Colonic mucosa (tissue), 4 donors: ENCODE results near the gene TEDC1. TPM values are rescaled to one million over a fixed set of nuclear protein-coding genes. Genes with fewer than 3 reads are reported as not detected.
A peak's percentile ranks its signal among the peaks of the same experiment; 100 is the strongest.

Experiments used
- DNase-seq: peaks from one replicate; pipeline ENCODE4 v3.0.0-alpha.2; 2020
- H3K27ac ChIP-seq: fragments of 200-600 bp; one replicate; pipeline ENCODE4 v1.8.0; 2021
- H3K27me3 ChIP-seq: fragments of 200-600 bp; one replicate; pipeline ENCODE4 v1.8.0; 2021
- H3K36me3 ChIP-seq: fragments of 200-600 bp; one replicate; pipeline ENCODE4 v1.8.0; 2021
- H3K4me1 ChIP-seq: fragments of 200-600 bp; one replicate; pipeline ENCODE4 v1.8.0; 2021; ENCODE audit warnings: mild to moderate bottlenecking
- H3K4me3 ChIP-seq: fragments of 200-600 bp; one replicate; pipeline ENCODE4 v1.8.0; 2021
- H3K9ac ChIP-seq, 2 donors: one replicate each; pipeline ENCODE4 v1.7.0; 2013; ENCODE audit warnings: control low read depth in 2 of 2, low read depth in 2 of 2, low read length in 2 of 2
- H3K9me3 ChIP-seq: fragments of 200-600 bp; one replicate; pipeline ENCODE4 v1.8.0; 2021
- CTCF ChIP-seq: fragments of 200-600 bp; IDR thresholded peaks from one replicate; pipeline ENCODE4 v1.8.0; 2022; ENCODE audit warnings: antibody characterized with exemption, mild to moderate bottlenecking
- intact Hi-C: fragments of 100-400 bp; cut with DNase I; formaldehyde crosslinking; loops from one replicate; pipeline ENCODE4 v1.14.1; 2022
- total RNA-seq, 2 donors: library from RNA; stranded (reverse); fragmentation: NEBNext Ultra II Directional in 1 of 2; extraction: Animal tissue kit (Norgen Biotek cat#: 25700) in 1 of 2; gene quantifications; one replicate each; pipeline ENCODE4 v1.2.1, GENCODE V29; 2021
- donor health status: healthy.
- donor health status: DM: no; HTN: no; CAD: no.
- donor health status: DM: no; HTN: no; CAD: no.

TEDC1 gene
- total RNA-seq, 2 donors from 2014 or later, result 15.0 to 55.7 TPM

DNA sequence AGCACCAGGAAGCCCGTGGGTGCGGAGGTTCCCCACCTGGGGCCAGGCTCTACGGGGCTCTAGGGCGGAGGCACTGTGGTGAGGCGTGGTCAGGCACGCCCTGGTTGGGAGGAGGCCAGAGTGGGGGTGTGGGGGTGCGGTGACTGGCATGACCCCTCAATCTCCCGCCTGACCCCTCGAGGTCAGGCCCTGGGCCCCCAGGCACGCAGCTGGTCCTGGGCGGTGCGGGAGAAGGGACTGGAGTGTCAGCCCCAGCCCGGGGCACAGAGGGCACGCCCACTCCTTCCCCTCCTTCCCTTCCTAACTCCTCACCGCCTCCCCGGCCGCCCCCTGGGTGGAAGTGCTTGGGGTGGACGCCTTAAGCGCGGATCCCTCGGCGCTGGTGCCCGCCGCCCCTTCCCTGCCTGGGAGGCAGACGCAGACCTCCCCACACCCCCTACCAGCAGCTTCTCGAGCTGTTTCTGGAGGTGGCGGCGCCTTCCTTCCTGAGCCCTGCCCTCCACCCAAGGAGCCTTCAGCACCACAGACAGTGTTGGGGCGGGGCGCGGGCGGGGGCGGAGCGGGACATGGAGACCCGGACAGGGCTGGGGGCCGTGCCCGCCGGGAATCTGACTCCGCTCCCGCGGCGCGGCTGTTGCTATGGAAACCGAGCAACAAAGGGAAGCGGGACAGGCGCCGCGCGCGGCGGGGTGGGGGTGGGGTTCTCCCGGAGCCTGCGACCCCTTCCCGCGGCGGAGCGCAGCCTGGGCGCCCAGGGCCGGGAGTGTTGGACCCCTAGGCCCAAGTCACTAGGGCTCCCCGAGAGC lies 17.2 kb upstream of the TEDC1 start:
- H3K9ac ChIP-seq, result peak overlapping the region in 1 of 2 donors; percentile 63
- peaks cover 7% of the 10 kb centered on the region for H3K4me1 ChIP-seq
- intact Hi-C loops, result no loop called here
- peak overlapping the region; percentile 46 for H3K4me3 ChIP-seq
- no peak for TF ChIP-seq CTCF
- DNase-seq, result peak; percentile 81
- no peak overlapping the region for H3K27ac ChIP-seq
- H3K9me3 ChIP-seq, result no peaks in the 10 kb centered on the region
- peaks cover 44% of the 10 kb centered on the region for H3K27me3 ChIP-seq
- no peaks in the 10 kb centered on the region for H3K36me3 ChIP-seq

DNA sequence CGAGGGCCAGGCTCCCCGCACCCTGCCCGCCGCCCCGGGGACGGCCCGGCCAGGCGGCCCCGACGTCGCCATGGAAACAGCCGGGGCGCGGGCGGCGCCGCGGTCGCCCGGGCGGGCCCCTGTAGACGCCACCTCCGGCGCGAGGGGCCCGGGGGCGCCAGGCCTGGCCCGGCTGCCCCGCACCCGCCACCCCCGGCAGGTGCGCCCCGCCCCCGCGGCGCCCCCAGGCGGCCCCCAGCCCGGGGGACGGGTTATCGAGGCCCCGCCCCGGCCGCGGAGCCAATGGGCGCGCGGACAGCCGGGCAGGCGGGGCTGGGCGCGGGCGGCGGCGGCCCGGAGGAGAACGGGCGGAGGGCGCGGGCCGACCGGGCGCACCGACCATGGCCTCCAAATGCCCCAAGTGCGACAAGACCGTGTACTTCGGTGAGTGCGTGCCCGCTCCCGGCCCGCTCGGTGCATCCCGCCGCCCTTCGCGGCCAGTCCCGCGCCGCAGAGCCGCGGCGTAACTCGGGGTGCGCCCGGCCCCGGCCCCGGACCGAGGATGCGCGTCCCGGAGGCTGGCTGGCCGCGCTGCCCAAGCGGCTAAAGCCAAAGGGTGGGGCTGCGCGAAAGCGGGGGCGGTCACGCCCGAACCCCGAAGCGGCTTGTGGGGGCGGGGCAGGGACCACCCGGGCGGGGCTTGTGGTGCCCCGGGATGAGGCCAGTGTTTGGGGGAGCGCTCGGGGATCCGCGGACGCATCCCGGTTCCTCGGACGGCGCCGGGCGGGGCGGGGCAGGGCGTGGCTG lies 16.4 kb upstream of the TEDC1 start, which contains the start of gene CRIP2:
CRIP2 (plus strand) TSS at position 339 of the 786 bp plus-strand sequence; CDS start at position 381, 42 bp downstream.
- no peak for TF ChIP-seq CTCF
- peak within 1 kb of the TSS; percentile 57 to 86 for H3K9ac ChIP-seq
- peaks cover 7% of the 10 kb centered on the region for H3K4me1 ChIP-seq
- H3K27me3 ChIP-seq, result peaks cover 52% of the 10 kb centered on the region
- H3K27ac ChIP-seq, result peak within 1 kb of the TSS; percentile 69
- intact Hi-C loops, result no loop called here
- no peak for DNase-seq
- H3K4me3 ChIP-seq, result peak within 1 kb of the TSS; percentile 60
- no peaks in the 10 kb centered on the region for H3K9me3 ChIP-seq
- no peaks in the 10 kb centered on the region for H3K36me3 ChIP-seq

DNA sequence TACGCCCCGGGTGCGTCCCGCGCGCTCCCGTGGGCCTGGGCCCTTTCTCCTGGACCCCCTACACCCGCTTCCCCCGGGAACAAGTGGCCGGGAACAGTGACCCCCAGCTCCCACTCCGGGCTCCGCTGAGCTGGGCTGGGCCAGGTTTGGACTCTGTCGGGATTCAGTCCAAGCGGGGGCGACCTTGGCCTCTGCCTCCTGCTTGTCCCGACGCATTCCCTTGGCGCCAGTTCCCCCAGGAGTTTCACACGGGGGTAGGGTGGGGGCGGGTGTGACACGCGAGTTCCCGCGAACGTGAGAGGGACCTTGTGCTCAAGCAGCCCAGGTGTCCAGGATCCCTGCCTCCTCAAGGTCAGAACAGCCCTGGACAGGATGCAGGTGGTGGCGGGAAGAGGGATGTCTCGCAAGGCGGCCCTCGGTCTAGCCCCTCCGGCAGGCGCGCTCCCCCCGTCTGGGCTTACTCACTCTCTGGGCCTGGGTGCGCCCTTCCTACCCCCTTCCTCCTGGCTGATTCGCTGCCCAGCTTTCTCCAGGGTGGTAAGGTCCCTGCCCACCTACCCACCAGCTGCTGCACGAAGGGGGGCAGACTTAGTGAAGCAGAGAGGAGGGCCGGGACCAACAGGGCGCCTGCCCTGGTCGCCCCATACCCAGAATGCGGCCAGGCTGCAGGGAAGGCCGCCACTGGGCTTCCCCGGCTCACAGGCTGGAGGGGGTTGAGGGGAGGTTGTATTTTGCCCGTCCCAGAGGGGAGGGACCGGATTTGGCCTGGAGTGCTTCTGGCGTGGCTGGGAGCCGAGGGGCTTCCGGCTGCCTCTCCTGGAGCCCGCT lies 15.6 kb upstream of the TEDC1 start:
- DNase-seq, result no peak
- Histone ChIP-seq H3K4me1 (peaks cover 8% of the 10 kb centered on the region), H3K9ac (peak overlapping the region; percentile 57 to 86), H3K27ac (peak overlapping the region; percentile 69), H3K36me3 (no peaks in the 10 kb centered on the region), H3K4me3 (peak overlapping the region; percentile 60), H3K9me3 (no peaks in the 10 kb centered on the region), H3K27me3 (peaks cover 58% of the 10 kb centered on the region)
- no peak for TF ChIP-seq CTCF
- intact Hi-C loops, result no loop called here

DNA sequence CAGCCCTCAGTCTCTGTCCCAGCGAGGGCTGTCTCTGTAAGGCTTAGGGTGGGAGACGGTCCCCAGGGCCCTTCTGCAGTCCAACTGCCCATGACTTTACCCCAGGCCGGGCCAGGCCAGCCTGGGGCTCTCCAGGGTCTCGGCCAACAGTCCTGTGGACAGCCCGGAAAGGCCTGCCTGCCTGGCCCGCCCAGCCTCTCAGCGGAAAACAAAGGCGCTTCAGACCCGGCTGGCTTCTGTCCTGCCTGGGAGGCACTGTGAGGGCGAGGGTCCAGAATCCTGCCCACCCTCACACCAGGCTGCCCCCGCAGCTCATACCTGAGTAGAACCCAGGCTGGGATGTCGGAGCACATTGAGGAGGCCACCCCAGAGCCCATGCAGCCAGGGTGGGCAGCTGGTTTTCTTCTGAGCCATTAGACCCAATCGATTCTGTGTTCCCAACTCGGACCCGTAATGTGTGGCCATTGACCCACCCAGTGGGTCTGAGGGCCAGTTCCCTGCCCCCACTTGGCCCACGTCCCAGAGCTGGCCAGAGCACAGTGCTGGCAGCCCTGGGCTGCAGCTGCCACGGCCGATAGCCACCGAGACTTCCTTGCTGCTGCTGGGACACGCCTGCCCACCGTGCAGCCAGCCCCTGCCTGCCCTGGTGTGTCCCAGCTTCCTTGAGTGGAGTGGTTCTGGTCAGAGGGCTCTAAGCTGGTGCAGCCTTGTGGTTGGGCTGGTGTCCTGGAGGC lies 14.8 kb upstream of the TEDC1 start:
- Histone ChIP-seq H3K4me1 (peaks cover 13% of the 10 kb centered on the region), H3K36me3 (no peaks in the 10 kb centered on the region), H3K4me3 (peak overlapping the region; percentile 60), H3K27me3 (peaks cover 58% of the 10 kb centered on the region), H3K27ac (peak overlapping the region; percentile 69), H3K9me3 (no peaks in the 10 kb centered on the region), H3K9ac (peak overlapping the region; percentile 53 to 86)
- no peak for TF ChIP-seq CTCF
- DNase-seq, result no peak
- intact Hi-C loops, result no loop called here
